HG03432 (cell line): ENCODE measurements around the gene MTRF1L.
A peak's percentile ranks its signal among the peaks of the same experiment; 100 is the strongest.
"Not testable (repeated sequence)": the region's sequence is repeated elsewhere in the genome, so short reads cannot be mapped to it uniquely, and the experiment has no call there.

Experiments used
- ATAC-seq: cut with Tn5 transposase; IDR thresholded peaks from one replicate; pipeline ENCODE4 v1.9.1; 2021; ENCODE audit warnings: mild to moderate bottlenecking, moderate library complexity; ENCODE audit not compliant: unreplicated experiment

Gene MTRF1L

DNA sequence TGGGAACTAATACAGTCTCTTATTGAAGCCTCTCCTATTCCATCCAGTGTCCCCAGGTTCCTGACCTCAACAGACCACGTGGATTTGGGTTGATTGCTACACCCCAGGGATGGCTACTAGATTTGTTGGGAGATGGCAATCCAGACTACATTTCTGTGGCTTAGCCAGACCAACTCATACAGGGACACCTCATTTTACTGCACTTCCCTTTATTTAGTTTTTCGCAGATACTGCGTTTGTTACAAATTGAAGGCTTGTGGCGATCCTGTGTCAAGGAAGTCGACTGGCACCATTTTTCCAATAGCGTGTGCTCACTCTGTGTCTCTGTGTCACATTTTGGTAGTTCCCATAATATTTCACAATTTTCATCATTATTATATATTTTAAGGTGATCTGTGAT lies 10.3 kb upstream of the MTRF1L start:
- no peak for ATAC-seq

DNA sequence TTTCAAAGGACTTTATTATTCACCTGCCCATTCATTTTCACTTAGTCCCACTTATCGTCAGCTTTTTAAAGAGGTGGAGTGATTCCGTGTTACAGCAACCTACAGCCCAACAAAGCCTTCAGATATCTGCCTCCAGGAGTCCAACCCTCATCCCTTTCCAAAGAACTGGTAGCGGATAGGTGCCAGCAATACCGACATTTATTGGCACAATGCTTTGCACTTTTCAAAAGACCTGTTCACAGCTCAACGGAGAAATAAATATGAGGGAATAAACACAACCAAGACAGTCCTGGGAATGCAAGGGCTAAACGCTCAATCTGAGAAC lies 819 bp upstream of the MTRF1L start:
- ATAC-seq = peak; percentile 2

DNA sequence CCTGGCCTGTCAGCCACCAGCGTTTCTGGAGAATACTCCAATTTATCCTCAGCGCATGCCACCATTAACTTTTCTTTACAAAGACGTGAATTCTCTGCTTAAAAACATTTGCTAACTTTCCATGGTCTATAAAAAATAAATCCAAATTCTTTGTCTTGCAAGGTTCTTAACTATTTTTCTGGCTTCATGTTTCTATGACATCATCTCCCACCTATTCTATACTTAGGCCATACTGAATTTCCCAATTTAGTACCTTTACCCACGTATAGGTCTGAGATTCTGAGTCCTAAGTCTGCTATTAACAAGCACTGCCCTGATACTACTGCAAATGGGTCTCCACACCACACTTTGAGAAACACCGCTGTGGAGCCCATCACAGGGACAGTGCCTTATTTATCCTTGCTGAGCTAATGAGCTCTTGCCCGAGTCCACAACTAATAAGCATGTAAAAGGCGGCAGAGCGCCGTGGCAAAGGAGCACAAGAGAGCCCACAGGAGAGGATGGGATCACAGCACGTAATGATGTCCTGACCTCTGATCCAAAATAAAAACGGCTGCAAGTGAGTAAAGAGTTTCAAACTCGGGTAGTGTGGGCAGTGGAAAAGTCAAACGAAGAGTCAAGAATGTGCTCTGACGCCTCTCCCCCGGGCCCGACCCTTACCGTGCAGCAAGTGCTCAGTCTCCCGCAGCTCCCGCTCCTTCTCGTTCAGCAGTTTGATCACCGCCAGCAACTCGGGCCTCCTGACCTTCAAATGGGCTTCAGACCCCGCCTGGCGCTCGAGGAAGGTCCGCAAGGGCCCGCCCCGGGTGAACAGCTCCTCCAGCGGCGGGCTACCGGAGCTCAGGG lies 519 bp downstream of the MTRF1L start:
- peak; percentile 32 for ATAC-seq

DNA sequence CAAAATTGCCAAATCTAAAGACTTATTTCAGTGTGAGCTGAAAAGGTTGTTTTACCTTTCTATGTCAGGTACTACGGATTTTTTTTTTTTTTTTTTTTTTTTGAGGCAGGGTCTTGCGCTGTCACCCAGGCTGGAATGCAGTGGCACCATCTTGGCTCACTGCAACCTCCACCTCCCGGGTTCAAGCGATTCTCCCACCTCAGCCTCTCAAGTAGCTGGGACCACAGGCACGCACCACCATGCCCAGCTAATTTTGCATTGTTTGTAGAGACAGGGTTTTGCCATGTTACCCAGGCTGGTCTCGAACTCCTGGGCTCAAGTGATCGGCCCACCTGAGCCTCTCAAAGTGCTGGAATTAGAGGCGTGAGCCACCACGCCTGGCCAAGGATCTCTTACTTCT lies 1.7 kb downstream of the MTRF1L start:
- not testable (repeated sequence) for ATAC-seq

GRCh38 chr6:153000243-153000642 lies 2.3 kb downstream of the MTRF1L start:
- no peak for ATAC-seq

GRCh38 chr6:152999538-152999937 lies 3.0 kb downstream of the MTRF1L start:
- ATAC-seq = not testable (repeated sequence)

GRCh38 chr6:152993847-152994246 lies 8.7 kb downstream of the MTRF1L start:
- ATAC-seq = no peak

- no peak for ATAC-seq
These were observed 9.1 kb downstream of the MTRF1L start for GRCh38 chr6:152993431-152993830.

GRCh38 chr6:152986978-152987377 lies 15.5 kb downstream of the MTRF1L start:
- no peak for ATAC-seq

- not testable (repeated sequence) for ATAC-seq
These were observed 17.2 kb downstream of the MTRF1L start for GRCh38 chr6:152985300-152985699.

GRCh38 chr6:152984513-152984872 lies 18.0 kb downstream of the MTRF1L start:
- ATAC-seq = peak; percentile 29

DNA sequence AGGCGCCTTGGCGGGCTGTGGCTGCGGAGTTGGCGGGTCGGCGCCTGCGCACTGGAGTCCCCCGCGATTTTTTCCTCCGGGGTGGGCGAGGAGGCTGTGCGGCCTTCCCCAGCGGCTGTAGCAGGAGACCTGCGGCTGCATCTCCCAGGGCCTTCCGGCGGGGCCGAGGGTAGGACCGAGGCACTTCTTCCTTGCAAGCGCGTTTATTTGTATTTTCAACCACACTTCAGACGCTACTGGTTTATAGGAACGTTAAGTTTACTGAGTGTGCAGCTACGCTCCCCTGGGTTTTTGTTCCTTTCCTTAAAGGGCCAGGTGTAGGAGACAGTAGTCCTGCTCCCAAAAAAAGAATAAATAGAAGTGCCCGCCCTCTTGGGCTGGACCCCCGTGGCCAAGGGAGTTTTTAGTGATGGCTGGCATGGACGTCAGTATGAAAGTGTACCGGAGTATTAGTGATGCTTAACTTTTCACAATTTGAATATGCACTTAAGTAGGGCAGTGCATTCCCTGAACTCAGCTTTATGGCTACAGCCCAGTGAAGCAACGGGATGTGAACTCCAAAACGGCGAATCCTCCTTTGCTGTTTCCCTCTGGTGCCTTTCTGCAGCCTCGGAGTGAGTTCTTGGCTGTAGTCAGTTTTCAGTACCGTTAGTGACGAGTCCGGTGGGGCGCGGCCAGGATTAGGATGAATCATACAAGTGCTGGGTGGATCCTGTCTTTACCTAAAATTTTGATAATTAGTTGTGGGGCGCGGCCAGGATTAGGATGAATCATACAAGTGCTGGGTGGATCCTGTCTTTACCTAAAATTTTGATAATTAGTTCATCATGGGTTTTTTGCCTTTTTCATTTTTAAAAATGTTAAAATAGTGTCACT lies 18.6 kb downstream of the MTRF1L start:
- ATAC-seq = peak; percentile 22

DNA sequence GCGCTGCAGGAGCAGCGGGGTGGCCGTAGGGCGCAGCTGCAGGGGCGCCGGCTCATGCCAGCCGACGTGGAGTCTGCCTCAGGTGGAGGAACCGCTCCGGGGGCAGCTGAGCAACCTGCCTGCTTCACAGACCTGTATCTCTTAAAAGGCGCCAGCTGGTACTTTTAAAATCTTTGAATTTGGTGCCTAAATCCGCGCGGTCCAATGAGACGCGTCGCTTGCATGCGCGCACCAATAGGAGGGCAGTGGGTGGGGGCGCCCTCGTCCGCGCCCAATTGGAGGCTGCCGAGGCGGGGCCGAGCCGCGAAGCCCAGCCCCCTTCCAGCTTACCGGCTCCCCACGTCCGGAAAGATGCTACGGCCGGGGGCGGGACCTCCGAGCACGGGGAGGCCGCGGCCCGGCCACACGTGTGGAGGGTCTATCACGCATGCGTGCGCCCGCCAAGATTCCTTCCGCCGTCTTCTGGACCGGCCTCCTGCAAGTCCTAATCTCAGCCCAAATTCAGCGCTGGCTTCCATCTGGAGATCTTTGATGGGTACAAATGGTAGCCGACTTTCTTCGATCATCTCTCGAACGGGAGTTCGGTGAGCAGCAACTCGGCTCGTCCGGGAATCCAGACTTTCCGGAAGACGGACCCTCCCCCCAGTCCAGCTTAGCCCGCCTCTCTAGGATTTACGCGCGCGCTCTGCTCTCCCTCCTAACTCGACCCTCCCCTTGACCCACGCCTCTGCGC lies 19.4 kb downstream of the MTRF1L start, which contains the start of gene FBXO5:
TSS of gene FBXO5 (minus strand) at position 138 of the 733 bp plus-strand sequence. CDS start at position 56, 82 bp downstream.
- peak; percentile 86 for ATAC-seq

GRCh38 chr6:152981989-152982903 lies 20.3 kb downstream of the MTRF1L start:
- ATAC-seq = peak; percentile 1

DNA sequence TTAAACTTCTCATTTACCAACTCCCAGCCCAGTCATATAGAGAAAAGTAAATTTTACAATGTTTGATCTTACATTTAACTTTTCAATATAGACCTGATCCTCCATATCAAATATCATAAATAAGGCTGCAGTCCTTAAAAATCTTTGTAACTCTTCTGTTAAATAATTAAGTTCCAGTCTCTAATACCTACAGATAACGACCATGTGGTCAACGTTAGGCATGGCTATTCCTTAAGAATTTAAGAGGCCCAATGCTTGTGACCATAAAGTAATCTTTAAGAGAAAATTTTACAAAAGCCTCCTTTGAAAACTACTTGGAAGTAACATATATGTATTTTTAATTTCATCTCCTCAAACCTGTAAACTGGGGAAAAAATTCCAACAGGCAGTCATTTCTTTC lies 21.3 kb downstream of the MTRF1L start:
- ATAC-seq = no peak

DNA sequence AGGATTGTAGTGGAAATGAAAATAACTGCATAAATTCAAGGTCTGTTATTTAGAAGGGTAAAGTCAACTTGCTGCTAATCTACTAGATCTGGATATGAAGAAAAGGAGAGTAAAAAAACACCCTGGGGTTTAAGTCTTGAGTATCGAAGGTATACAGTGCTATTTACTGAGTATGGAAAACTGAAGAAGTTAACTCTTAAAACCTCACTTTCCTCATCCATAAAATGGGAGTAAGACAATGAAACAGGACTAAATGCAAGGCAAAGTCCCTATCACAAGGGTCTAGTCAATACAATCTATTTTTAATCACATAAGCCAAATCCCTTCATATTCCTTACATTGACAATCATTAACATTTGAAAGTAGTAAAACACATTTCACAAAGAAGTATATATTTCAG lies 21.9 kb downstream of the MTRF1L start:
- no peak for ATAC-seq

GRCh38 chr6:152979116-152979515 lies 23.4 kb downstream of the MTRF1L start:
- ATAC-seq = no peak

DNA sequence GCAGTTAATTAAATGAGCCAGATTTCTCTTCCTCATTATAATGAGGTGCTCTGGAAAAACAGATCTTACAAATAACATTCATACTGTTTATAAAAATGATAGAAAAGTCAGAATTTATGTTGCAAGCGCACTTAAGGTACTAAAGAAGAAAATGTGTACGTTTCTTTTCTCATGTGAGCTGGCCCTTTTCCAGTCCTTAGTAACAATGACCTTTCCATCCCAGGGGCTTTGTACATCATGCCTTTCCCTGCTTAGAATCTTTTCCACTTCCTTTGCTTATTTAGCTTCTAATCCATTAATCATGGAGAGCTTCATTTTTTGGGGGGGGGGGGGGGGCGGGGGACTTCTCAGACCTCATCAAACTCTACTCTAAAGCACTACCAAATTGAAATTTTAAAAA lies 24.5 kb downstream of the MTRF1L start:
- no peak for ATAC-seq

DNA sequence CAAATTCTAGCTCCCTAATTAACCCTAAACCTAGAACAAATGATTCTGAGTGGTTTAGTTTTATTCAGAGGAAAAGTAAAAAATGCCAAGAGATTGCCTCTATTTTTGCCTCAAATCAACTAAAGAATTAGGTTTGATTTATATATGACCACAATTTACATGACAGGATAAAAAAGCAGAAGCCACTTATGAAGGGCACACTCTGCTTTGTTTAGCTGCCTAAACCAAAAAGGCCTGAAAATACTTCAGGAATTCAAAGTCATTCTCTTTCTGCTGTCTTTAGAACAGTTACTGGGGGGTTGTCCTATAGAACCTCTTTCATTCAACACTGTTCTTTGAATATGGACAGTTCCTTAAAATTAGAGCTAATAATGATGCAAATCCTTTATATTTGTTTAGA lies 25.0 kb downstream of the MTRF1L start:
- no peak for ATAC-seq

DNA sequence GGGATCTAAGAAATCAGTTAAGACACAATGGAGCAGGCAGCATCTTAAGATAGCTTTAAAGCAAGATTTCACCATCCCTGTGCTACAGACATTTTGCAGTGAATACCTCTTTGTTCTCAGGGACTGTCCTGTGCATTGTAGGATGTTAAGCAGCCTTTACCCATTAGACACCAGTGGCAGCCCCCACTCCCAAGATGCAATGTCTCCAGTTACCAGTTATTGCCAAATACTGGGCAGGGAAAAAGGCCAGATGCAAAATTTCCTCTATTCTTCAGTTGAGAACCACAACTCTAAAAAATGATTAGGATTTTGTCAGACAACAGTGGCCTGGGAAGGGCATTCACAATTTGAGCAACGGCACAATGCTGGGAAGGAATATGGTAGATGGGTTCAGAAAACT lies 25.8 kb downstream of the MTRF1L start:
- no peak for ATAC-seq
